HG02623 (cell line): ENCODE data around the gene SMARCC1.
"Not testable (repeated sequence)": the region's sequence is repeated elsewhere in the genome, so short reads cannot be mapped to it uniquely, and the experiment has no call there.

Experiments
- ATAC-seq: cut with Tn5 transposase; IDR thresholded peaks from one replicate; pipeline ENCODE4 v1.9.1; 2021; ENCODE audit warnings: moderate library complexity; ENCODE audit not compliant: unreplicated experiment

Gene SMARCC1

DNA sequence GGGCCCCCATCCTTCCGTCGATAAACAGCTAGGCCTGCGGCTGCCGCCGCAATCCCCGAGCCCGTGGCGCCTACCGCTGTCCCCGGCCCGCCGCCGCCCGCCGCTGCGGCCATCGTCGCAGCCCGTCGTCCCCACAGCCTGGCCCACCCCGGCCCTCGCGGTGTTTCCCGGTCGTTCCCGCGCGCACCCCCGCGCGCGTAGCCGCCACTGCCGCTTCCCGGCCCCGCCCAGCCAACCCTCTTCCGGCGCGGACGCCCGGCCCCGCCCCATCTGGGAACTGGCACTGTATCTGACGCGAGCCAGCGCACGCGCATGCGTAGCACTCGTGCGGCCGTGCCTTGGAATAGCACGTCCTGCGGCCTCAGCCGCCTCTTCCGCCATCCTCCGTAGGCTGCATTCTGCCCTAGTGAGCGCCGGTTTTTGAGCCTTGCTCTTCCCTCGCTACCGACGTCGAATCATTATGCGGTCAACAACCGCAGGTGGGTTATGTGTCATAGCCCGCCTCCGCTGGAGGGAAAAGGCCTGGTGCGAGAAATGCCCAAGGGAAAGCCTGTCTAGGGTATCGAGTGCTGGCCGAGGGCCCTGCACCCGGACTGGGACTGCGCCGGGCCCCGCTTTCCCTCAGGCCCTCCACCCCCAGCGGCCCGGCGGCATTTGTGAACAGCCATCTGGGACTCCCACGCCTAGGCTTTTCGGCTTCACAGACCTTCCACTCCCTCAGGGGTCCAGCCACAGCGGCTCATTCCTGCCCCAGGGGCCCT lies at the start of gene SMARCC1:
Gene SMARCC1 (minus strand): TSS at position 209 of the 761 bp plus-strand sequence. CDS start 96 bp downstream, at position 113.
- ATAC-seq = peak; percentile 65

DNA sequence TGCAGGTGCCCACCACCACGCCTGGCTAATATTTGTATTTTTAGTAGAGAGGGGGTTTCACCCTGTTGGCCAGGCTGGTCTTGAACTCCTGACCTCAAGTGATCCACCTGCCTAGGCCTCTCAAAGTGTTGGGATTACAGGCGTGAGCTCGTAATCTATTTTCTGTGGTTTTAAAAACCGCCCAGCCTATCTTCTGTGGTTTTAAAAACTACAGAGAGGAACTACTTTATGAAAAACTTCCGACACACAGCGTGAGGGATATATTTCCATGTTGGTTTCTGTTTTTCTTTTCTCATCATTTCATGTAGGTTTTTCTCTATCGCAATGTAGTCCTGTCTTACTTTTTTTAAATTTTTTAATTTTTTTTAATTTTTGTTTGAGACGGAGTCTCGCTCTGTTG lies 47.8 kb upstream of the SMARCC1 start:
- ATAC-seq = not testable (repeated sequence)

DNA sequence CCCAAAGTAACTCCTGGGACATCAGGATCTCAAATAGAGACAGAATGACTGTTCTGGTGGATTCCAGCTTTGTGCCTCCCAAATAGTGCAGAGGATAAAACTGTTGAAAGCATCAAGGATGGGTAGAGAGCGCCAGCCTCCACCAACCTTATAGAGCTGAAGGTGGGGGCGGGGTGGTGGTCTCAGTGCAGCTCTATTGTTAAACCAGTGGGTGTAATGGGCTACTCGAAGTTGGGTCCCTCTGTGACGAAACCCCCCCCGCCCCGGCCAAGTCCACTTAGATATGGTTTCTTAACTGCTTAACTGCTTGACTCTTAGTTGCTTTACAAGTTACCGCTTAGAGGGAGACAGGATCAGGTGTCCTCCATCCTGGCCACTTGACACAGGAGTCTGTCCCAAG lies 43.9 kb upstream of the SMARCC1 start:
- no peak for ATAC-seq

DNA sequence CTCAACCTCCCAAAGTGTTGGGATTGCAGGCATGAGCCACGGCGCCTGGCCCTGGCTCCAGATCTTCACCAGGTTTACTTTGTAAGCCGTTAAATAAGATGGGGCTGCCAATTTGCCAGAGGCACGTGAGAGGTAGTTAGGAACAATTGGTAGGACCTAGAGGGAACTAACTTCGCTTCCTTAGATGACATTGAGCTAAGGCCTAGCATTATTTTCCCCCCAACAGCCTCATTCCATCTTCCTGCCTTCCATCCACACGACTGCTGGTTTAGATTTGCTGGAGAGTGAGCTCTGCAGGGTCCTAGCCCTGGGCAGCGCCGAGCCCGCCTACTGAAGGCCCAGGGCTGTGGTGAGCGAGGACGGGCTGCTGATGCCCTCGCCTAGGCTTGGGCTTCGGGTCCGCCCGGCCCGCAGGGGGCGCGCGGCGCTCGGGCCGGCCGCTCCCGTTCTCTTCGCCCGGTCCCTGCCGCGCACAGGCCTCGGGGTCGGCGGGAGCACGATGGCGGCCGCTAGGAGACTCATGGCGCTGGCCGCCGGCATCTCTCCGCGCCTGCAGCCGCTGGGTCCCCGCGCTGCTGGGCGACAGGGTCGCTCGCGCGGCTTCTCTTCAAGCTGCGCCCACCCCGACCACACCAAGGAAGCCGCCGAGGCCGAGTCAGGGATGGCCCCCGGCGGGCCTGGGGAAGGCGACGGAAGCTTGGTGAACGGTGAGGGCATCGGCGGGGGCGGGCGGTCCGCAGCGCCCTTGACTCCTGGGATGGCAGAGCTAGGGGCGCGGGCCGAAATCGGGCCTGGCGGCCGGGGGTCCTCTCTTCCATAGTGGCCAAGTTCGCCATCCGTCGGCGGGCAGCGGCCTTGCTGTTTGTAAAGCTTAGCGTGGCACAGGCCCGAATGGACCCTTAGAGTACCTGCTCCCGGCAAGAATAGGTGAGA lies 43.1 kb upstream of the SMARCC1 start:
- ATAC-seq = peak; percentile 91

DNA sequence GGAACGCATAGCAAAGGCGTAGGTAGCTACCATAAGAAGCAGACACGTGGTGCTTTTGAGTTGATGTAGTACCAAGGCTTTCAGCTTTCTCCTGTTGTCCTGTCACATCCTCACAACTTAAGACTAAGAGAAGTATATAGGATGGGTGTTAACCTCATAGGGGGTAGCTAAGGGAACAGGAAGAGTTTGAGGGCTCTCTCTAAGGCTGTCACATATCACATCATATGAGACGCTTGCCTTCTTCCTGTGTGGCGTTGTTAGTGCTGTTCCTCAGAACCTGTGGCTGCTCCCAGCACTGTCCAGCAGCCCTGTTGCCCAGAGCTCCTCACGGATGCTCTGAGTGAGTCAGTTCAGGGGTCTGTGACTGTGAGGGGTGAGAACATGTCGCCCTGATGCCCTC lies 35.9 kb upstream of the SMARCC1 start:
- ATAC-seq = no peak

DNA sequence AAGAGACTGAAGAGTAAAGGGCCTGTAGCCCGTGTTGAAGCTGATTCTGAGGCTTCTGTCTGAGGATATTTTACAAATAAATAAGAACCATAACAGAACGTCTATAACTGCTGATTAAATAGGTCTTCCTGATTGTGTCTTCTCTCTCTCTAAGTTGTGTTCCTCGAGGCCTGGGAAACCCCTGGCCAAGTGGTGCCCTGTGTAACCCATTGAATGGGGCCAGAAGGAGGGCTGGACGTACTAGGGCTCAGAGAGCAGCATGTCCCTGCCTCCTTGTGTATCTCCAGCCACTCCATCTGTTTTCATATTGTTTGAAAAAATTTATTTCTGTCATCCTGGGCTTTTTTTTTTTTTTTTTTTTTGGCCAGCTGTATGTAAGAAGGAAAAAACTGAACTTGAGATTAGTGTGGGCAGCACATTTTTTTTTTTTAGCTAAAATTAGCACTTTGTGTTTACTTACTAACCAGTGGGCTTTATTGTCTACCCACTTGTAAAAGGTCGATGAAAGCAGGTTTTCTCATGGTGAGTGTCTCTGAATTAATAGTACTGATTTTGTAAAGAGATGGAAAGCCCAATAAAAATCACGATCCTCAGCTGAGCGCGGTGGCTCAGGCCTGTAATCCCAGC lies 32.0 kb upstream of the SMARCC1 start:
- no peak for ATAC-seq

DNA sequence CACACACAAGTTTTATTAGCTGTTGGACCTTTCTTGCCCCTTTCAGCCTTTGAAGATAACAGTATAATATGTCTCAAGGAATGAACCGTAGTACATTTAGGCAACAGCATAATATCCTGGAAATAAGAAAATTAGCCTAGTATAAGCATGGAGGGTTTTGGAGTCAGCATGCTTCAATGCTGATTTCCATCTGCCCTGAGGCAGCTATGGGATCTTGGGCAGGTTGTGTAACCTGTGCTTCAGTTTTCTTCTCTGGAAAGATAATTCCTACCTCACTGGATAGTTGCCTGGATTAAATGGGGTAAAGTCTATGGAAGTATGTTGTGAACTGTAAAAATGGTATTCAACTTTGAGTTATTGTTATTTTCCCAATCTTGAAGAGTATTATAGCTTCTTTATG lies 22.9 kb upstream of the SMARCC1 start:
- no peak for ATAC-seq

DNA sequence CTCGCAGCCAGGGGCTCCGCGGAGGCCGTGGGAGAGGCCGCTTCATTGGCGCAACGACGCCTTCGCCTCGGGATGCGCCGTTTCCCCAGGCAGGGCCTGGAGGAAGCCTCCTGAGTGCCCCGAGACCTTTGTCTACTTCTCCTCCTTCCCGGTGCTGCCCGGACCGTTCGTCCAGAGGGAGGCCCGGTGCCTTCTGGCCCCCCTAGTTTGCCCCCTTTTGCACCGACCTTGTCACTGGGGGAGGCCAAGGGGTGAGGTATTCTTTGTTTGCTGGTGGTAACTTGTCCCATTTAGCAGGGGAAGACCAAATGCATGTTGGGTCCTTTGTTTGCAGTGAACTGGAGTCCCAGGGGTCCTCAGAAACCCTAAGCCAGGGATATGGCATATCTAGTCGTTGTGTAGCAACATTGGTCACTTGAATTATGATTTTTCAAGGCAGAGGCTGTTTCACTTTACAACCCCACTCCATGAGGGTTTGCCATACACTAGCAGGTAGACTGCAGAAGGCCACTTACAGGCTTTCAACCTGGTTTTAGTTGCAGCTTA lies 21.9 kb upstream of the SMARCC1 start:
- ATAC-seq = no peak

DNA sequence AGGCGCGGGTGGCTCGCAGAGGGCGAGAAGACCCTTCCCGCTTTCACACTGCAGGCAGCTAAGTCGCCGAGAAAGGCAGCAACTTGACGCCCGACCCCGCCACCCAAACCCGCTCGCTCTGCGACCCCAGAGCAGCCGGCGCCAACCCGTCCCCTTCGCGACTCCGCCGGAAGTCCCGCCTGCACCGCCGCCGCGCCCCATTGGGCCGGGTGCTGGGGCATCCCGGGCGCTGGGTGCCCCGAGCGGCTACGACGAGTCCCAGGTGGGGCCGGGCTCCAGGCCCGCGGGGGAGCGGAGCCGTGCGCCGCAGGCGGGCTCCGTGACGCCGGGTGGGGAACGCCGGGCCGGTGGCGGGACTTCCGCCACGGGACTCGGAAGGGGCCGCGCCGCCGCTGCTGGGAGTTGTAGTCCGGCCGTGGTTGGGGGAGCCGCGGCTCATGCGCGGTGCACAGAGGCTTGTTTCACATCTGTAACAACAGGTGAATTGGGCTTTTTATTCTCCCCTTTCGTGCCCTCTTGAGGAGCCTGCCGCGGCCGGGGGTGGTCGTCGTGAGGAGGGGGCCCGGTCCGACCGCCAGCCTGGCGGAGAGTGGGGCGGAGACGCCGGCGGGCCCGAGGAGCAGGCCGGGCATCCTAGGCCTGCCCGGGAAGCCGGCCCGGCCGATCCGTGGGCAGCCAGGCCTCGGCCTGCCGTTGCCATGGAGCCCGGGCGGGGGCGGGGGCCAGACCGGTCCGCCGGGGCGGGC lies 21.2 kb upstream of the SMARCC1 start, which contains the start of gene DHX30:
Gene DHX30 (plus strand): TSS at position 405 of the 746 bp plus-strand sequence. CDS start 7,546 bp downstream, outside the sequence.
- peak; percentile 88 for ATAC-seq

DNA sequence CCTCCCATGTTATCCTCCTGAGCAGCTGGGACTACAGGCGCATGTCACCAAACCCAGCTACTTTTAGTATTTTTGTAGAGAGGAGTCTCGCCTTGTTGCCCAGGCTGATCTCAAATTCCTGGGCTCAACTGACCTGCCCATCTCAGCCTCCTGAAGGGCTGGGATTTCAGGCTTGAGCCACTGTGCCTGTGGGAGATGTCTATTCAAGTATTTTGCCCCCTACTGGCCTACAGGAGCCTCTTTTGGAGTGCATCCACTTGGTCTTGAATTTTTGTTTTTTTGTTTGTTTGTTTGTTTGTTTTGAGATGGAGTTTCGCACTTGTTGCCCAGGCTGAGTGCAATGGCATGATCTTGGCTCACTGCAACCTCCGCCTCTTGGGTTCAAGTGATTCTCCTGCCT lies 18.0 kb upstream of the SMARCC1 start:
- no peak for ATAC-seq

DNA sequence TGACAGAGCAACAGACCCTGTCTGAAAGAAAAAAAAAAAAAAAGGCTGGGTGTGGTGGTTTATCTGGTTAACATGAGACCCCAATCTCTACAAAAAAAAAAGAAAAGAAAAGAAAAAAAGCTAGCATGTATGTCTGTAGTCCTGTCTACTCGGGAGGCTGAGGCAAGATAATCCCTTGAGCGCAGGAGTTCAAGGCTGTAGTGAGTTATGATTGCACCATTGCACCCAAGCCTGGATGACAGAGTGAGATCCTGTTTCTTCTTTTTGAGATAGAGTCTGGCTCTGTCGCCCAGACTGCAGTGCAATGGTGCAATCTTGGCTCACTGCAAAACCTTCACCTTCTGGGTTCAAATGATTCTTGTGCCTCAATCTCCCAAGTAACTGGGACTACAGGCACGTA lies 12.9 kb upstream of the SMARCC1 start:
- ATAC-seq = no peak

DNA sequence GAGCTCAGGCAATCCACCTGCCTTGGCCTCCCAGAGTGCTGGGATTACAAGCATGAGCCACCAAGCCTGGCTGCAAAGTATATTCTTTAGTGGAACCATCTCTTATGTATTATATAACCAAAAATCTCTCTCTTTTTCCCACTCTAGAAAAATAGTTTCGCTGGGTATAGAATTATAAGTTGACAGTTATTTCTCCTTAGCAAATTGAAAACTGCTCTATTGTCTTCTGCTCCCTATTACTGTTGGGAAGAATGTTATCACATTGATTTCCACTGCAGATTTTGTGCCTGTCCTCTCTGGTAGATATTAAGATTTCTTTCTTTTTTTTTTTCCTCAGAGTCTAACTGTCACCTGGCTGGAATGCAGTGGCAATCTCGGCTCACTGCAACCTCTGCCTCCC lies 11.0 kb upstream of the SMARCC1 start:
- ATAC-seq = no peak

DNA sequence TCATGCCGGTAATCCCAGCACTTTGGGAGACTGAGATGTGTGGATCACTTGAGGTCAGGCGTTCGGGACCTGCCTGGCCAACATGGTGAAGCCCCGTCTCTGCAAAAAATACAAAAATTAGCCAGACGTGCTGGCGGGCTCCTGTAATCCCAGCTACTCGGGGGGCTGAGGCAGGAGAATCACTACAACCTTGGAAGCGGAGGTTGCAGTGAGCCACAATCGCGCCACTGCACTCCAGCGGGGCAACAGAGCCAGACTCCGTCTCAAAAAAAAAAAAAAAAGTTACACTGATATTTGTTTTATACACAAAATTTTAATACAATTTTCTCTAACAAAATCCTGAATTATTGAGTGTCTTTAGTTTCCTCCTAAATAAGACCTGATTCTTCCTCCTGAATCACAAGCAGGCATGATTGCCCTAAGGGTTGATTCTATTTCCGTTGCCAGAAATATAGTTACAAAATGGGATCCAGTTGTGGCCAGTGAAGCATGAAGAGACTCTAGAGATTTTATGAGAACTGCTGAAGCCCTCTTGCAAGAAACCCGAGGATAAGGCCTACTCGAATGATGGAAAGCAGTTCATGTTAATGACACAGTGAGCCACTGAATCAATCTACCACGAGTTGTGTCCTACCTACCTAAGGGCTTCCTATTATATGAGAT lies 9.6 kb upstream of the SMARCC1 start:
- no peak for ATAC-seq

DNA sequence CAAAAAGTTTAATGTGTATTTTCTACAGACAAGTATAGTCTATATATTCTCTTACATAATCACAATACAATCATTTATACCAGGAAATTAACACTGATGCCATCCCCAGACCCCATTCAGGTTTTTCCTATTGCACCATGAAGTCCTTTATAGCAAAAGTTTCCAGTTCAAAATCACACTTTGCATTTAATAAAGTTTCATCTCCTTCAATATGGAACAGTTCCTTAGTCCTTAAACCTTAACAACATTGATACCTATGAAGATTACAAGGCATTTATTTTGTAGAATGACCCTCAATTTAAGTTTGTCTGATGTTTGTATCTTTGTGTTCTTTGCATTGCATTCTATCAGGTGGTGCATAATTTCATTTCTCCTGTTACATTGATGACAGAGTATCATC lies 2.0 kb upstream of the SMARCC1 start:
- ATAC-seq = no peak

DNA sequence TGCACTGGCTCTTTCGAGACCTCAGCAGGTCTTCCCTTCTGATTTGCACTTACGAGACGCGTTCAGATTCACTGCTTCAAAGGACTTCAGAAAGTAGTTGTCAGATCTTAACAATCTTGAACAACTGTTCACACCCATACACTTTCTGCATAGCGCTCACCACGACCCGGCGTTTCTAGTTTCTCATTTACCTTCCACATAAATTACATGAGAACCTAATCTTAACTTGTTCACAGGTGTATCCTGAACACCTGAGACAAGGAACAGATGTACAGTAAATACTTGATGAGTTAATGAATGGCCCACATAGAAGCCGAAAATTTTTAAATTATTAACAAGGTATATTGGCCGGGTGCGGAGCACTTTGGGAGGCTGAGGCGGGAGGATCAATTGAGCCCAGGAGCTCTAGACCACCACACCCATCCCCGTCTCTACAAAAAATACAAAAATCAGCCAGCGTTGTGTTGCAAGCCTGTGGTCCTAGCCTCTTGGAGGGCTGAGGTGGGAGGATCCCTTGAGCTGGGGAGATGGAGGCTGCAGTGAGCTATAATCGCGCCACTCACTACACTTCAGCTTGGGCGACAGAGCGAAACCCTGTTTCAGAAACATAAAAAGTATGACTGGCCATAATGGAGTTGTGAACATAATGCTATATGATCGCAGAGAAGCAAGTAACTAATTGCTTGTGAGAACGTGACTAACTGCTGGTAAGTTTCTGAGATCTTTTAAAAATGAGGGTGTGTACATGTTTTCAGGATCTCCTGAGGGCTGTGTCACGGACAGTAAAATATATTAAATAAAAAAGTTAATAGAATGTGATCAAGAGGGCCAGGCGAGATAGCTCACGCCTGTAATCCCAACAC lies 984 bp upstream of the SMARCC1 start:
- no peak for ATAC-seq

DNA sequence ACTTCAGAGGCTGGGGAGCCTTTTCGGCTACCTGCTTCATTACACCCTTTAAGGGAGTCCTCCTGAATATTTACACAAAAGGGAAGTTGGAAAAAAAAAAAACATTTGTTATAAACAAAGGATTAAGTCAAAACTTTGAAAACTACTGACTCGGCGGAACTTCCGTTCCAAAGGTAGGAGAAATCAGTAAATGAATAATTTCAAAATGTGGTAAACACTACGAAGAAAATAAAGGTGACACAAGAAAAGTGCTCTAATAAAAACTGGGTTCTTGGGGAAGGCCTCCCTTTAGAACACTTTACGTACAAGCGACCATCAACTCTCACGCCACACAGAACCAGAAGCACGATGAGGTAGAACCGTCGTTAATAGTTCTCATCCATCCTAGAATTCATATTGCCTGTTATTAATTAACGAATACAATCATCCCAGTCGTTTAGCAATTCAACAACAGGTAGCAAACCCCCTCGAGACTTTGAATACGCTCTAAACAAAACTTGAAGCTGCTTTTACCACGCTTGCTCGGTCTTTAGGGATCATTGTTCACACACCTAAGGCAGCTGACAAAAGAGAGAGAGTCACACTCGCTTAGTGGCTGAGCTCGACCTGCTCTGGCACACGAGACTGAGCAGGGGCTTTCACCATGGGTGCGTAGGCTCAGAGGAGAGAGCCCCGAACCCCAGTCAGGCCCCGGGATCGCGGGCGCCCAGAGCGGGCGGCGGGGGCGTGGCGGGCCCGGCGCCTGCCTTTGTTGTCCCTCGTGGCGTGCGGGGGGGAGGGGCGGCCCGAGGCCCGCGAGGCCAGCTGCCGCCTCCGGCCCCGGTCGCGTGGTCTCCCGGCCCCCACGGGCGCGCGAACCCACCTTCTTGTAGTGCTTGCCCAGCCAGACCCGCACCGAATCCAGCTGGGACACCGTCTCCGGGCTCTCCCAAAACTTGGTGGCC lies 680 bp downstream of the SMARCC1 start:
- ATAC-seq = peak; percentile 32

DNA sequence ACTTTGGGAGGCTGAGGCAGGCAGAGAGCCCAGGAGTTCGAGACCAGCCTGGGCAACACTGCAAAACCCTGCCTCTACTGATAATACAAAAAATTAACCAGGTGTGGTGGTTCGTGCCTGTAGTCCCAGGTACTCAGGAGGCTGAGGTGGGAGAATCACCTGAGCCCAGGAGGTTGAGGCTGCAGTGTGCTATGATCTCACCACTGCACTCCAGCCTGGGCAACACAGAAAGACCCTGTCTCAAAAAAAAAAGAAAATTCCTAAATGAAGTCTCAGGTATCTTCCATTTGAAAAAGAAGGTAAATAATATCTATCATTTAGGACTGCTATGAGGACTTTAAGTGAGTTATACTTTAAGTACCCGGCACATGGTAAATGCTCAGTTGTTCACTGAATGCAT lies 2.9 kb downstream of the SMARCC1 start:
- no peak for ATAC-seq

DNA sequence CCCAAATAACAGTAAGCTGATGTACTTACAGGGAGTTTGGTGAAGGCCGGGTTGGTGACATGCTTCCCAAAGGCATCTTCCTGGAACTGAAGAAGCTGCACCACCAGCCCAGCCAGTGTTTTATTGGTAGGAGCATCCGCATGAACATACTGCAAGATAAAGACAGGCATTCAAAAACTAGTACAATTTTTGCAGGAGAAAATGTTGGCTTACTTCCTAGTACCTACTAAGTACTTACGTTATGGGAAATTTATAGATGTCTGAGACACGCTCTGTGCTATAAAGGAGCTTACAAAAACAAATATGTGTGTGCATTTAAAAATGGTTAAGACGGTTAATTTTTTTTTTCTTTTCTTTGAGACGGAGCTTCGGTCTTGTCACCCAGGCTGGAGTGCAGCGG lies 8.9 kb downstream of the SMARCC1 start:
- no peak for ATAC-seq
